ENCODE results near the gene C2orf78. TPM values are rescaled to one million over a fixed set of nuclear protein-coding genes. Genes with fewer than 3 reads are reported as not detected.

C2orf78 gene
- polyA plus RNA-seq, 1 of the 3 experiments (the other 2 are of a cell fraction): 0.02 TPM

DNA sequence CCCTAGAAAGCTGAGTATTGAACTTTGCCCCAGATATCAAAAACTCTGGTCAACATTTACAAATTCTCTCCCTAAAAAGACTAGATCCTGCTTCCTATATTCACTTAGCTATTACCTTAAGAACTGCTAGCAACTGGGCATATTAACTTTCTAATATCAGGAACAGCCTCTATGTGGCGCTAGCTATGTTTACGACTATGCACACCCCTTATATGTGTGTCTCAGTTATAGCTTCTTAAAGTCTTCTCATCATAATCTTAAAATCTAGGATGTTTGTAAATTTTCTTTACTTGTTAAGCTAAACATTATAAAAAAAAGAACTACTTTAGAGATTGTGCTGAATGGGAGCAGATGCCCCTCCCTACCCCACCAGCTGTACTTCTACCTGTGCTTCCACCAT is 43.0 kb downstream of the C2orf78 start:
- no peaks in the 10 kb centered on the region for H4K20me1 ChIP-seq (ENCODE audit: insufficient read depth)
- 18% methylated on average over 2 of the region's 2 CpGs for WGBS (ENCODE audit: low lambda C conversion rate)
- CTCF ChIA-PET: interaction anchor here (0.6 to 9.4 kb wide), 11 partner anchors 11 to 508 kb away, joined by 3 to 155 read pairs (median 3); partner anchors contain the start of gene BOLA3
- H3K27me3 ChIP-seq (ENCODE audit: insufficient read depth): no peaks in the 10 kb centered on the region
- peaks cover 23% of the 10 kb centered on the region for H3K79me2 ChIP-seq (ENCODE audit: insufficient read depth)
- H2AFZ ChIP-seq (ENCODE audit: low read depth): no peak overlapping the region
- no peaks in the 10 kb centered on the region for H3K9me2 ChIP-seq
- no peaks in the 10 kb centered on the region for H3K9me3 ChIP-seq
- DNase-seq: no peak
- H3K4me1 ChIP-seq (ENCODE audit: control insufficient read depth in 1 of 2, insufficient read depth in 2 of 2, low read depth in 1 of 2, low read length in 1 of 2): peaks cover 10 to 12% of the 10 kb centered on the region in 2 experiments; a peak in 3 of 4 replicates
- peaks cover 29% of the 10 kb centered on the region for H3F3A ChIP-seq (replicated peaks; ENCODE audit: insufficient read depth)
- POLR2A ChIA-PET: no interaction called here
- TF ChIP-seq POLR2AphosphoS5 (IDR thresholded peaks at IDR 0.05; ENCODE audit: low read depth, low read length): no peak
- no peak for TF ChIP-seq ZBTB33 (IDR thresholded peaks at IDR 0.05; ENCODE audit: borderline replicate concordance, low read depth)
- TF ChIP-seq FOXJ3 (CRISPR knock-in tag; IDR thresholded peaks at IDR 0.05): no peak
- no peak for TF ChIP-seq MXI1 (IDR thresholded peaks at IDR 0.05; ENCODE audit: low read depth, low read length)
- peak; percentile 52 for TF ChIP-seq RAD21 (IDR thresholded peaks at IDR 0.05; ENCODE audit: low read length)
- no peak for TF ChIP-seq JUND (IDR thresholded peaks at IDR 0.05)
- TF ChIP-seq, protein P1, sequence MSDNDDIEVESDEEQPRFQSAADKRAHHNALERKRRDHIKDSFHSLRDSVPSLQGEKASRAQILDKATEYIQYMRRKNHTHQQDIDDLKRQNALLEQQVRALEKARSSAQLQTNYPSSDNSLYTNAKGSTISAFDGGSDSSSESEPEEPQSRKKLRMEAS (IDR thresholded peaks at IDR 0.05; ENCODE audit: low read depth): no peak
- TF ChIP-seq CTCF (IDR thresholded peaks at IDR 0.05): peak; percentile 62
- no peak for TF ChIP-seq TAF1 (IDR thresholded peaks at IDR 0.05; ENCODE audit: borderline replicate concordance, low read depth, low read length)
- TF ChIP-seq IRF3 (IDR thresholded peaks at IDR 0.05; ENCODE audit: low read depth, low read length): no peak
- no peak for TF ChIP-seq REST (IDR thresholded peaks at IDR 0.05; ENCODE audit: low read depth, low read length)
- TF ChIP-seq GABPA (IDR thresholded peaks at IDR 0.05; ENCODE audit: low read depth): no peak
- H3K9ac ChIP-seq: no peak overlapping the region
- H3K27ac ChIP-seq (ENCODE audit: low read depth in 2 of 2, low read length in 1 of 2): no peak overlapping the region
- H3K4me3 ChIP-seq (ENCODE audit: low read depth in 2 of 2, low read length in 1 of 2): no peak overlapping the region
- peaks cover 0 to 10% of the 10 kb centered on the region in 2 experiments for H3K36me3 ChIP-seq (replicated peaks in 1 of 2; ENCODE audit: control insufficient read depth in 1 of 2, insufficient read depth in 2 of 2, low read length in 1 of 2)
- no peak overlapping the region for H3K4me2 ChIP-seq
